Stimulated activated naive B cell treated with anti-CD40 and anti-IgM and Interleukin-4, amounts not matched to agents 10 μg/mL and 1 μg/mL and 100 μg/mL, for 72 hours (primary cell): Measurements from ENCODE around the gene ARL17A.
"Not testable (repeated sequence)": the region's sequence is repeated elsewhere in the genome, so short reads cannot be mapped to it uniquely, and the experiment has no call there.

ENCODE experiments used
- ATAC-seq, 2 donors: fragments of 150-1000 bp; cut with Tn5 transposase; replicated peaks; 2 replicates each; pipeline ENCODE4 v1.10.0; 2021; ENCODE audit warnings: moderate library complexity in 1 of 2
- DNase-seq: peaks from one replicate; pipeline ENCODE4 v3.0.0; 2021
- H3K27ac Mint-ChIP-seq: one replicate; pipeline ENCODE4 v1.8.0; 2022; ENCODE audit warnings: mild to moderate bottlenecking, mixed read lengths
- H3K27me3 Mint-ChIP-seq, 2 donors: one replicate each; pipeline ENCODE4 v1.8.0; 2022; ENCODE audit warnings: mixed read lengths in 2 of 2
- H3K36me3 Mint-ChIP-seq, 2 donors: one replicate each; pipeline ENCODE4 v1.8.0; 2022; ENCODE audit warnings: mixed read lengths in 2 of 2, mild to moderate bottlenecking in 1 of 2
- H3K4me1 Mint-ChIP-seq, 2 donors: one replicate each; pipeline ENCODE4 v1.8.0; 2022; ENCODE audit warnings: mixed read lengths in 2 of 2, mild to moderate bottlenecking in 1 of 2
- H3K4me3 Mint-ChIP-seq, 2 donors: one replicate each; pipeline ENCODE4 v1.8.0; 2022; ENCODE audit warnings: mild to moderate bottlenecking in 2 of 2, mixed read lengths in 2 of 2, moderate library complexity in 1 of 2
- H3K9me3 Mint-ChIP-seq, 2 donors: one replicate each; pipeline ENCODE4 v1.8.0; 2022; ENCODE audit warnings: mixed read lengths in 2 of 2, mild to moderate bottlenecking in 1 of 2

Gene ARL17A

GRCh38 chr17:46579083-46580075 lies at the start of gene ARL17A:
ARL17A (minus strand) TSS chr17:46579691; CDS start chr17:46576322, 3,369 bp downstream.
- DNase-seq, result peak; percentile 82
- H3K27me3 Mint-ChIP-seq, H3K4me1 Mint-ChIP-seq, H3K9me3 Mint-ChIP-seq, H3K36me3 Mint-ChIP-seq: not testable (repeated sequence)
- peak within 1 kb of the TSS in 1 of 2 donors; percentile 56 for H3K4me3 Mint-ChIP-seq
- peak within 1 kb of the TSS; percentile 37 for H3K27ac Mint-ChIP-seq
- peak; percentile 88 to 90 for ATAC-seq

- not testable (repeated sequence) for H3K27me3 Mint-ChIP-seq, H3K36me3 Mint-ChIP-seq, DNase-seq, H3K4me3 Mint-ChIP-seq, H3K9me3 Mint-ChIP-seq, H3K4me1 Mint-ChIP-seq, H3K27ac Mint-ChIP-seq
- peak; percentile 98 to 99 for ATAC-seq
Measured at GRCh38 chr17:46628753-46629436, 49.4 kb upstream of the ARL17A start.

GRCh38 chr17:46627452-46627851 lies 48.0 kb upstream of the ARL17A start:
- not testable (repeated sequence) for H3K9me3 Mint-ChIP-seq, DNase-seq, H3K36me3 Mint-ChIP-seq, H3K27me3 Mint-ChIP-seq, H3K4me3 Mint-ChIP-seq, H3K4me1 Mint-ChIP-seq, H3K27ac Mint-ChIP-seq, ATAC-seq

GRCh38 chr17:46624726-46625125 lies 45.2 kb upstream of the ARL17A start:
- H3K36me3 Mint-ChIP-seq, H3K4me3 Mint-ChIP-seq, H3K27ac Mint-ChIP-seq, DNase-seq, ATAC-seq, H3K4me1 Mint-ChIP-seq, H3K9me3 Mint-ChIP-seq, H3K27me3 Mint-ChIP-seq: not testable (repeated sequence)

GRCh38 chr17:46623790-46624189 lies 44.3 kb upstream of the ARL17A start:
- not testable (repeated sequence) for H3K36me3 Mint-ChIP-seq, H3K4me3 Mint-ChIP-seq, H3K4me1 Mint-ChIP-seq, H3K27me3 Mint-ChIP-seq, H3K9me3 Mint-ChIP-seq, H3K27ac Mint-ChIP-seq, DNase-seq, ATAC-seq

GRCh38 chr17:46618975-46619374 lies 39.5 kb upstream of the ARL17A start:
- not testable (repeated sequence) for H3K27me3 Mint-ChIP-seq, H3K4me3 Mint-ChIP-seq, H3K4me1 Mint-ChIP-seq, H3K36me3 Mint-ChIP-seq, ATAC-seq, H3K9me3 Mint-ChIP-seq, H3K27ac Mint-ChIP-seq, DNase-seq

GRCh38 chr17:46617121-46617520 lies 37.6 kb upstream of the ARL17A start:
- H3K36me3 Mint-ChIP-seq, H3K9me3 Mint-ChIP-seq, H3K4me3 Mint-ChIP-seq, H3K4me1 Mint-ChIP-seq, H3K27me3 Mint-ChIP-seq, DNase-seq, ATAC-seq, H3K27ac Mint-ChIP-seq: not testable (repeated sequence)

GRCh38 chr17:46613876-46614275 lies 34.4 kb upstream of the ARL17A start:
- not testable (repeated sequence) for H3K27me3 Mint-ChIP-seq, H3K4me3 Mint-ChIP-seq, H3K27ac Mint-ChIP-seq, H3K36me3 Mint-ChIP-seq, H3K4me1 Mint-ChIP-seq, ATAC-seq, DNase-seq, H3K9me3 Mint-ChIP-seq

- not testable (repeated sequence) for H3K4me1 Mint-ChIP-seq, DNase-seq, ATAC-seq, H3K27ac Mint-ChIP-seq, H3K36me3 Mint-ChIP-seq, H3K9me3 Mint-ChIP-seq, H3K4me3 Mint-ChIP-seq, H3K27me3 Mint-ChIP-seq
Measured at GRCh38 chr17:46611304-46611703, 31.8 kb upstream of the ARL17A start.

- not testable (repeated sequence) for H3K4me3 Mint-ChIP-seq, H3K27ac Mint-ChIP-seq, H3K36me3 Mint-ChIP-seq, H3K27me3 Mint-ChIP-seq, H3K4me1 Mint-ChIP-seq, H3K9me3 Mint-ChIP-seq
- ATAC-seq (peak; percentile 98 to 99), DNase-seq (peak; percentile 29)
Measured at GRCh38 chr17:46603125-46603524, 23.6 kb upstream of the ARL17A start.

GRCh38 chr17:46600767-46601166 lies 21.3 kb upstream of the ARL17A start:
- not testable (repeated sequence) for ATAC-seq

GRCh38 chr17:46598344-46598931 lies 18.9 kb upstream of the ARL17A start:
- not testable (repeated sequence) for H3K4me3 Mint-ChIP-seq, H3K36me3 Mint-ChIP-seq, H3K27ac Mint-ChIP-seq, H3K27me3 Mint-ChIP-seq, H3K9me3 Mint-ChIP-seq, H3K4me1 Mint-ChIP-seq, DNase-seq
- peak; percentile 44 to 61 for ATAC-seq

More at GRCh38 chr17:46600767-46601166, 21.3 kb upstream of the ARL17A start:
- DNase-seq, H3K4me3 Mint-ChIP-seq, H3K4me1 Mint-ChIP-seq, H3K36me3 Mint-ChIP-seq, H3K27me3 Mint-ChIP-seq, H3K9me3 Mint-ChIP-seq, H3K27ac Mint-ChIP-seq: not testable (repeated sequence)

- H3K27me3 Mint-ChIP-seq, DNase-seq, H3K27ac Mint-ChIP-seq, H3K4me3 Mint-ChIP-seq, H3K9me3 Mint-ChIP-seq, H3K36me3 Mint-ChIP-seq, H3K4me1 Mint-ChIP-seq: not testable (repeated sequence)
- ATAC-seq, result peak; percentile 90 to 92
Measured at GRCh38 chr17:46591332-46591731, 11.8 kb upstream of the ARL17A start.

- ATAC-seq, result peak; percentile 67 to 80
- not testable (repeated sequence) for H3K4me1 Mint-ChIP-seq, H3K36me3 Mint-ChIP-seq, H3K4me3 Mint-ChIP-seq, H3K27me3 Mint-ChIP-seq, H3K9me3 Mint-ChIP-seq, H3K27ac Mint-ChIP-seq, DNase-seq
Measured at GRCh38 chr17:46590157-46591146, 11.0 kb upstream of the ARL17A start, which contains the start of gene NSF. NSF (plus strand) TSS chr17:46590669; CDS start chr17:46590776, 107 bp downstream.
